Measurements from ENCODE around the gene PLK5.

GRCh38 chr19:1494115-1494815, 29.6 kb upstream of the PLK5 start:
- TF ChIP-seq CTCF (IDR thresholded peaks at IDR 0.05) (no peak), POLR2A (IDR thresholded peaks at IDR 0.05) (no peak), POLR2AphosphoS5 (IDR thresholded peaks at IDR 0.05) (no peak), EP300 (IDR thresholded peaks at IDR 0.05) (no peak)
